ENCODE data around the gene STK32C.

STK32C gene

GRCh38 chr10:132170561-132171361 lies 137.0 kb downstream of the STK32C start:
- TF ChIP-seq SIN3A (IDR thresholded peaks at IDR 0.05; ENCODE audit: borderline replicate concordance, insufficient read depth, low read length) (no peak), TAF1 (IDR thresholded peaks at IDR 0.05; ENCODE audit: borderline replicate concordance, insufficient read depth, low read length) (no peak), FOXP2 (optimal IDR thresholded peaks at IDR 0.05; ENCODE audit: borderline replicate concordance, extremely low read depth, extremely low read length, insufficient read depth) (no peak), REST (IDR thresholded peaks at IDR 0.05; ENCODE audit: insufficient read depth in 1 of 2, low read depth in 2 of 2, low read length in 2 of 2) (no peak), POLR2AphosphoS5 (IDR thresholded peaks at IDR 0.05; ENCODE audit: low read depth, low read length) (no peak)

- TF ChIP-seq REST (IDR thresholded peaks at IDR 0.05; ENCODE audit: insufficient read depth in 1 of 2, low read depth in 2 of 2, low read length in 2 of 2) (no peak), FOXP2 (optimal IDR thresholded peaks at IDR 0.05; ENCODE audit: borderline replicate concordance, extremely low read depth, extremely low read length, insufficient read depth) (no peak), TAF1 (IDR thresholded peaks at IDR 0.05; ENCODE audit: borderline replicate concordance, insufficient read depth, low read length) (no peak), POLR2AphosphoS5 (IDR thresholded peaks at IDR 0.05; ENCODE audit: low read depth, low read length) (no peak), SIN3A (IDR thresholded peaks at IDR 0.05; ENCODE audit: borderline replicate concordance, insufficient read depth, low read length) (no peak)
These were observed 137.8 kb downstream of the STK32C start for GRCh38 chr10:132169766-132170560.

GRCh38 chr10:132169031-132169765 lies 138.6 kb downstream of the STK32C start:
- TF ChIP-seq SIN3A (IDR thresholded peaks at IDR 0.05; ENCODE audit: borderline replicate concordance, insufficient read depth, low read length) = no peak
- TF ChIP-seq REST (IDR thresholded peaks at IDR 0.05; ENCODE audit: insufficient read depth in 1 of 2, low read depth in 2 of 2, low read length in 2 of 2) = no peak
- no peak for TF ChIP-seq FOXP2 (optimal IDR thresholded peaks at IDR 0.05; ENCODE audit: borderline replicate concordance, extremely low read depth, extremely low read length, insufficient read depth)
- no peak for TF ChIP-seq TAF1 (IDR thresholded peaks at IDR 0.05; ENCODE audit: borderline replicate concordance, insufficient read depth, low read length)
- TF ChIP-seq POLR2AphosphoS5 (IDR thresholded peaks at IDR 0.05; ENCODE audit: low read depth, low read length) = no peak

GRCh38 chr10:132168571-132169030 lies 139.1 kb downstream of the STK32C start:
- no peak for TF ChIP-seq REST (IDR thresholded peaks at IDR 0.05; ENCODE audit: insufficient read depth in 1 of 2, low read depth in 2 of 2, low read length in 2 of 2)
- TF ChIP-seq TAF1 (IDR thresholded peaks at IDR 0.05; ENCODE audit: borderline replicate concordance, insufficient read depth, low read length) = no peak
- no peak for TF ChIP-seq FOXP2 (optimal IDR thresholded peaks at IDR 0.05; ENCODE audit: borderline replicate concordance, extremely low read depth, extremely low read length, insufficient read depth)
- TF ChIP-seq SIN3A (IDR thresholded peaks at IDR 0.05; ENCODE audit: borderline replicate concordance, insufficient read depth, low read length) = no peak
- no peak for TF ChIP-seq POLR2AphosphoS5 (IDR thresholded peaks at IDR 0.05; ENCODE audit: low read depth, low read length)

Data from PFSK-1 (cell line).